K562 (cell line): ENCODE data around the gene CENPB. TPM values are rescaled to one million over a fixed set of nuclear protein-coding genes. Genes with fewer than 3 reads are reported as not detected.

Source experiments
- ATAC-seq: fragments of 200-7000 bp; cut with Tn5 transposase; 3 replicates; pipeline ENCODE4 v1.9.1; 2020; ENCODE audit warnings: moderate library complexity
- BruUV-seq: library from RNA; stranded (reverse); fragments of 400-500 nt; replicated peaks from 2 replicates; lab custom pipeline; 2021; lab: Mats Ljungman, UMichigan
- CTCF ChIA-PET: fragments of 300-600 bp; formaldehyde crosslinking; extraction: SDS; loops from one replicate; lab custom pipeline; 2021; ENCODE audit warnings: low intra/inter-chr PET ratio; lab: Yijun Ruan, JAX
- POLR2A ChIA-PET: fragments of 300-600, 350-650 bp; sonication (Branson Sonifier 250); formaldehyde crosslinking; extraction: SDS; loops from one replicate; lab custom pipeline; 2021; ENCODE audit warnings: antibody characterized with exemption, inconsistent platforms; lab: Yijun Ruan, JAX
- DNase-seq, 4 experiments: peaks; one replicate each; pipeline versions ENCODE4 v3.0.0 to v3.0.0-alpha.2; 2011 to 2018; ENCODE audit warnings: low spot score in 3 of 4, mixed read lengths in 3 of 4; ENCODE audit errors: extremely low read depth in 1 of 4
- FAIRE-seq: peaks from 2 replicates; lab custom pipeline; 2011; peaks lifted over from hg19 to GRCh38; lab: Jason Lieb, UNC
- H2AFZ ChIP-seq: 2 replicates; pipeline ENCODE4 v1.6.0; 2011; ENCODE audit warnings: low read depth, low read length, control low read depth, inconsistent platforms
- H3K27ac ChIP-seq: fragments of 200-600 bp; 3 replicates; pipeline ENCODE4 v1.8.0; 2011; ENCODE audit warnings: low read depth, mild to moderate bottlenecking, control low read depth, inconsistent platforms, low read length, moderate library complexity, mixed read lengths; ENCODE audit errors: extremely low read depth
- H3K27me3 ChIP-seq, 2 experiments: fragments of 300-600 bp in 1 of 2; 2 replicates in 1 of 2; 3 replicates in 1 of 2; pipeline versions ENCODE4 v1.6.0 to v1.8.0; 2011; ENCODE audit warnings: inconsistent platforms in 2 of 2, low read length in 2 of 2, mild to moderate bottlenecking in 1 of 2, mixed read lengths in 1 of 2, moderate library complexity in 1 of 2; ENCODE audit not compliant: control insufficient read depth in 2 of 2, insufficient read depth in 2 of 2
- H3K36me3 ChIP-seq: fragments of 300-600 bp; 3 replicates; pipeline ENCODE4 v1.8.0; 2011; ENCODE audit warnings: mild to moderate bottlenecking, low read length, inconsistent platforms; ENCODE audit not compliant: control insufficient read depth, insufficient read depth
- H3K4me1 ChIP-seq, 2 experiments: fragments of 200-600 bp in 1 of 2; replicated peaks in 1 of 2; 2 replicates in 1 of 2; 3 replicates in 1 of 2; pipeline versions ENCODE4 v1.5.1 to v1.8.0; 2011; ENCODE audit warnings: inconsistent platforms in 2 of 2, low read length in 2 of 2, mild to moderate bottlenecking in 1 of 2, mixed read lengths in 1 of 2, moderate library complexity in 1 of 2; ENCODE audit not compliant: control insufficient read depth in 2 of 2, insufficient read depth in 2 of 2
- H3K4me2 ChIP-seq: 2 replicates; pipeline ENCODE4 v1.6.1; 2011; ENCODE audit warnings: low read length, control low read depth, inconsistent platforms, mixed read lengths; ENCODE audit not compliant: insufficient read depth
- H3K4me3 ChIP-seq: fragments of 200-600 bp; sonication (generic), shearing (Covaris generic); 2 replicates; pipeline ENCODE4 v1.5.1; 2016; ENCODE audit warnings: control low read depth, inconsistent platforms
- H3K79me2 ChIP-seq: fragments of 200-600 bp; 3 replicates; pipeline ENCODE4 v1.8.0; 2011; ENCODE audit warnings: low read length, inconsistent platforms; ENCODE audit not compliant: control insufficient read depth, insufficient read depth
- H3K9ac ChIP-seq, 2 experiments: 2 replicates each; pipeline versions ENCODE4 v1.6.0 to v1.6.1; 2011; ENCODE audit warnings: low read depth in 2 of 2, low read length in 2 of 2, control low read depth in 1 of 2, inconsistent platforms in 1 of 2, mild to moderate bottlenecking in 1 of 2, mixed read lengths in 1 of 2; ENCODE audit not compliant: insufficient read depth in 1 of 2
- H3K9me1 ChIP-seq: one replicate; pipeline ENCODE4 v1.6.0; 2011; ENCODE audit warnings: inconsistent platforms, mild to moderate bottlenecking, low read length, moderate library complexity; ENCODE audit not compliant: control insufficient read depth, insufficient read depth
- H3K9me3 ChIP-seq: replicated peaks from 2 replicates; pipeline ENCODE4 v1.5.1; 2011; ENCODE audit warnings: low read depth, low read length, inconsistent platforms; ENCODE audit not compliant: control insufficient read depth, insufficient read depth
- H4K20me1 ChIP-seq: replicated peaks from 2 replicates; pipeline ENCODE4 v1.6.1; 2011; ENCODE audit warnings: low read length, inconsistent platforms, mixed read lengths; ENCODE audit not compliant: control insufficient read depth, insufficient read depth
- ZBTB11 ChIP-seq, 3 experiments: fragments of 200-800 bp in 1 of 3; fragments of 250-450 bp in 1 of 3; fragments of 450-650 bp in 1 of 3; sonication (Bioruptor Pico) in 1 of 3; sonication (Bioruptor generic) in 1 of 3; formaldehyde crosslinking in 1 of 3; IDR thresholded peaks; 2 replicates each; pipeline versions ENCODE4 v1.6.1 to v1.8.0; 2016 to 2022; ENCODE audit warnings: mild to moderate bottlenecking in 2 of 3, missing genetic modification characterization in 2 of 3, missing compliant biosample characterization in 1 of 3, moderate library complexity in 1 of 3
- WGBS: fragments of 100-300 bp; shearing (Covaris generic); methylation state at CpG from one replicate; pipeline ENCODE4 v1.1.6; 2016; ENCODE audit warnings: low coverage, mixed read lengths; ENCODE audit not compliant: insufficient coverage; ENCODE audit errors: missing lambda C conversion rate; 5-methylcytosine and 5-hydroxymethylcytosine counted together
- in situ Hi-C: fragments of 300-500 bp; cut with MboI; formaldehyde crosslinking; loops from 4 replicates; pipeline ENCODE4 v1.15.0; 2018; ENCODE audit warnings: inconsistent platforms, mixed read lengths
- intact Hi-C: fragments of 100-400 bp; cut with micrococcal nuclease; formaldehyde crosslinking; loops from 2 replicates; pipeline ENCODE4 v1.14.2; 2022
- polyA plus RNA-seq, 8 experiments: library from polyadenylated mRNA; depleted of rRNA in 4 of 8; stranded (reverse) in 5 of 8; unstranded in 3 of 8; fragments of >200 nt; fragmentation: Nextera tagmentation in 2 of 8; fragmentation: Illumina TruSeq in 1 of 8; extraction: Ambion mirVana in 2 of 8; extraction: Trizol in 1 of 8; gene quantifications; 2 replicates each; pipeline versions ENCODE4 v1.2.1 to v1.2.3, GENCODE V29; 2011 to 2014; ENCODE audit warnings: inconsistent platforms in 1 of 8, missing spikeins in 1 of 8
- total RNA-seq, 7 experiments: library from RNA; depleted of rRNA in 6 of 7; stranded (reverse); fragments of >200 nt in 6 of 7; fragmentation: Illumina TruSeq in 2 of 7; extraction: Trizol in 2 of 7; gene quantifications; 2 replicates each; pipeline versions ENCODE4 v1.2.1 to v1.2.3, GENCODE V29; 2011 to 2021; ENCODE audit warnings: low replicate concordance in 1 of 7

The CENPB gene
- total and polyA plus RNA-seq, 9 of the 15 experiments (the other 6 are each of a cell fraction or from before 2014, with no cell fraction given) = 0.17 to 70.8 (median 24.9) TPM

GRCh38 chr20:3752386-3752759, 34.2 kb downstream of the CENPB start:
- ATAC-seq (no peak), DNase-seq (no peak), FAIRE-seq (no peak)
- no peak for TF ChIP-seq ZBTB11 (CRISPR knock-in tag; IDR thresholded peaks at IDR 0.05)
- POLR2A ChIA-PET = no interaction called here
- WGBS = 93% methylated on average over 6 of the region's 13 CpGs
- H3K9ac ChIP-seq = no peak overlapping the region
- CTCF ChIA-PET = no interaction called here
- BruUV-seq = no TSS peak
- no peaks in the 10 kb centered on the region for H3K9me3 ChIP-seq
- H3K9me1 ChIP-seq = peaks cover 2% of the 10 kb centered on the region
- H3K27me3 ChIP-seq = no peaks in the 10 kb centered on the region
- peaks cover 0 to 25% of the 10 kb centered on the region in 2 experiments; a peak in 2 of 5 replicates for H3K4me1 ChIP-seq
- no peaks in the 10 kb centered on the region for H4K20me1 ChIP-seq
- H3K79me2 ChIP-seq = no peaks in the 10 kb centered on the region
- peaks cover 34% of the 10 kb centered on the region; the same call in 2 of the 3 replicates for H3K36me3 ChIP-seq
- H3K4me2 ChIP-seq = no peak overlapping the region
- intact Hi-C loops (no loop called here), in situ Hi-C loops (no loop called here)
- H3K4me3 ChIP-seq = no peak overlapping the region
- no peak overlapping the region for H3K27ac ChIP-seq
- no peak overlapping the region for H2AFZ ChIP-seq
